Fibroblast of villous mesenchyme (primary cell): ENCODE measurements around the gene KRT31. TPM values are rescaled to one million over a fixed set of nuclear protein-coding genes. Genes with fewer than 3 reads are reported as not detected.

Experiments
- DNase-seq: peaks from one replicate; pipeline ENCODE4 v3.0.0-alpha.2; 2010; ENCODE audit warnings: low read depth
- H3K4me3 ChIP-seq: 2 replicates; pipeline ENCODE4 v1.5.1; 2011; ENCODE audit warnings: low read depth, mild to moderate bottlenecking, low read length
- CTCF ChIP-seq: IDR thresholded peaks from 2 replicates; pipeline ENCODE4 v1.5.1; 2012; ENCODE audit warnings: low read depth, mild to moderate bottlenecking, low read length; ENCODE audit not compliant: insufficient read depth
- total RNA-seq: library from RNA; depleted of rRNA; stranded (reverse); fragments of >200 nt; gene quantifications from 2 replicates; pipeline ENCODE4 v1.2.3, GENCODE V29; 2012

The KRT31 gene
- total RNA-seq, 1 donor = not detected

- no peak overlapping the region for H3K4me3 ChIP-seq
- DNase-seq = no peak
- TF ChIP-seq CTCF = no peak
Observed at GRCh38 chr17:41418116-41418860, 20.9 kb upstream of the KRT31 start.

GRCh38 chr17:41417576-41418015 lies 20.2 kb upstream of the KRT31 start:
- peak; percentile 38 for TF ChIP-seq CTCF
- no peak overlapping the region for H3K4me3 ChIP-seq
- peak; percentile 24 for DNase-seq

- H3K4me3 ChIP-seq = no peak overlapping the region
- DNase-seq = no peak
- no peak for TF ChIP-seq CTCF
Observed at GRCh38 chr17:41417127-41417526, 19.7 kb upstream of the KRT31 start.

GRCh38 chr17:41416479-41416878 lies 19.1 kb upstream of the KRT31 start:
- peak; percentile 37 for DNase-seq
- H3K4me3 ChIP-seq = no peak overlapping the region
- TF ChIP-seq CTCF = no peak

GRCh38 chr17:41415833-41416335 lies 18.5 kb upstream of the KRT31 start:
- no peak overlapping the region for H3K4me3 ChIP-seq
- DNase-seq = peak; percentile 77
- TF ChIP-seq CTCF = no peak

- no peak overlapping the region for H3K4me3 ChIP-seq
- no peak for TF ChIP-seq CTCF
- peak; percentile 19 for DNase-seq
Observed at GRCh38 chr17:41415411-41415810, 18.0 kb upstream of the KRT31 start.
